Measurements from ENCODE around the gene CHRM2. TPM values are rescaled to one million over a fixed set of nuclear protein-coding genes. Genes with fewer than 3 reads are reported as not detected.

The CHRM2 gene
- total RNA-seq, 3 donors from 2014 or later = not detected

DNA sequence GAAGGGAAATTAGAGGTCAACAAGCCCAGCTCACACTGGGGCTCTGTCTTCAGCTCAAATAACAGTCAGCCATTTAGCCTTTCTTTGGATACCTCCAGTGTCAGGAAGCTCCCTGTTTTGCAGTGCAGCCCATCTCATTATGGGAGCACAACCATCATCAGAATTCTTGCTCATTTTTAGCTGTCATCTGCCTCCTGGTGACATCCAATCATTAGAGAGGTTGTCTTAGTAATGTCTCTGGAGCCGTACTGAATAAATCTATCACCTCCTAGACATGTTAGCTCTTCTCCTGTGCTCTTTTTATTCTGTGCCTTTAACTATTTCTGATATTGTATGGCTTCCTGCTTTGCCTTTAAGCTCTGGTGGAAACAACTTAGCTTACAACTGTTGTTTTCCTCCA lies 74.5 kb downstream of the CHRM2 start:
- H3K4me3 ChIP-seq = no peak overlapping the region
- no peak for DNase-seq (ENCODE audit: low spot score in 2 of 2)
- no peak for TF ChIP-seq POLR2A (IDR thresholded peaks at IDR 0.05)
- TF ChIP-seq, protein P1, sequence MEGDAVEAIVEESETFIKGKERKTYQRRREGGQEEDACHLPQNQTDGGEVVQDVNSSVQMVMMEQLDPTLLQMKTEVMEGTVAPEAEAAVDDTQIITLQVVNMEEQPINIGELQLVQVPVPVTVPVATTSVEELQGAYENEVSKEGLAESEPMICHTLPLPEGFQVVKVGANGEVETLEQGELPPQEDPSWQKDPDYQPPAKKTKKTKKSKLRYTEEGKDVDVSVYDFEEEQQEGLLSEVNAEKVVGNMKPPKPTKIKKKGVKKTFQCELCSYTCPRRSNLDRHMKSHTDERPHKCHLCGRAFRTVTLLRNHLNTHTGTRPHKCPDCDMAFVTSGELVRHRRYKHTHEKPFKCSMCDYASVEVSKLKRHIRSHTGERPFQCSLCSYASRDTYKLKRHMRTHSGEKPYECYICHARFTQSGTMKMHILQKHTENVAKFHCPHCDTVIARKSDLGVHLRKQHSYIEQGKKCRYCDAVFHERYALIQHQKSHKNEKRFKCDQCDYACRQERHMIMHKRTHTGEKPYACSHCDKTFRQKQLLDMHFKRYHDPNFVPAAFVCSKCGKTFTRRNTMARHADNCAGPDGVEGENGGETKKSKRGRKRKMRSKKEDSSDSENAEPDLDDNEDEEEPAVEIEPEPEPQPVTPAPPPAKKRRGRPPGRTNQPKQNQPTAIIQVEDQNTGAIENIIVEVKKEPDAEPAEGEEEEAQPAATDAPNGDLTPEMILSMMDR (IDR thresholded peaks at IDR 0.05) = no peak
- no peak for TF ChIP-seq POLR2AphosphoS5 (IDR thresholded peaks at IDR 0.05)
- no peaks in the 10 kb centered on the region for H3K9me3 ChIP-seq
- no peaks in the 10 kb centered on the region for H3K27me3 ChIP-seq
- intact Hi-C loops (cut with DNase I; ENCODE audit: low total_unique reads) = loop anchor here (5.0 kb wide), 1 partner anchor 309 kb away; no protein-coding TSS in a partner anchor
- H3K4me1 ChIP-seq = no peaks in the 10 kb centered on the region
- no peak overlapping the region for H3K27ac ChIP-seq
- no peaks in the 10 kb centered on the region for H3K36me3 ChIP-seq

DNA sequence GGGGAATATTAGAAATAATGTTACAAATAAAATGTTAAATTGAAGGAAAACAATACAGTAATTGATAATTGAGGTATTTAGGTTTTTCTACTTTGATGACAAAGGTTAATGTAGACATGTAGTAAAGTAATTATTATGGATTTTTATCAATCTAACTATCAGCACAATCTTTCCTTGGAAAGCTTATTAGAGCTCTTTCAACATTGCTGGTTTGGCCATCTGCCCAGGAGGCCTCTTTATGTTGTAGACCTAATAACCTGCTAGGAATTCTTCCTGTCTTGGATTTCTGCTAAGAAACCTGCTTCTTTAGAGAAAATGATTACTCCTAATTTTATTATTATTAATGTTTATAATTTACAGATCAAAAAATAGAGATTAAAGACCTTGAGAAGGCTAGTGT lies 78.9 kb downstream of the CHRM2 start:
- intact Hi-C loops (cut with DNase I; ENCODE audit: low total_unique reads) = no loop called here
- Histone ChIP-seq H3K36me3 (no peaks in the 10 kb centered on the region), H3K9me3 (no peaks in the 10 kb centered on the region), H3K27ac (no peak overlapping the region), H3K4me3 (no peak overlapping the region), H3K27me3 (no peaks in the 10 kb centered on the region), H3K4me1 (no peaks in the 10 kb centered on the region)
- TF ChIP-seq POLR2A (IDR thresholded peaks at IDR 0.05) (no peak), POLR2AphosphoS5 (IDR thresholded peaks at IDR 0.05) (no peak)
- TF ChIP-seq, protein P1 (IDR thresholded peaks at IDR 0.05) = no peak
- no peak for DNase-seq (ENCODE audit: low spot score in 2 of 2)

DNA sequence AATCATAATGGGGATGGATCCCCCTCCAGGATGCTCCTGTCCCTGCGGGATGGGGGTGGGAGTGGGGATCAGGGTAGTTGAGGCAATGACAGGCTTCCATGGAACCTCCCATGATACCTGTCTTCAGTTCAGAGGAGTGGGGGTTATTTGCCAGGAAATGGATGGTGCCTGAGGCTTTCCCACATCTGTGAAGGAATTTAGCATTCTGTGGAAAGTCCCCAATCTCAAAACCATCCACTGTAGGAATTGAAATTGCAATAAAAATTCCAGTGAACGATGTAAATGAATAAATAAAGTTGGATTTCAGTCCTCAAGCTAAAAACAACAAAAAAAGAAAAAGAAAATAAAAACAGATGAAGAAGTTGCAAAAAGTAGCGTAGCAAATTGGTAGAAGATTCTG lies 81.9 kb downstream of the CHRM2 start:
- no peak for DNase-seq (ENCODE audit: low spot score in 2 of 2)
- Histone ChIP-seq H3K4me1 (no peaks in the 10 kb centered on the region), H3K27me3 (no peaks in the 10 kb centered on the region), H3K36me3 (no peaks in the 10 kb centered on the region), H3K9me3 (no peaks in the 10 kb centered on the region), H3K4me3 (no peak overlapping the region), H3K27ac (no peak overlapping the region)
- no peak for TF ChIP-seq POLR2A (IDR thresholded peaks at IDR 0.05)
- TF ChIP-seq, protein P1 (IDR thresholded peaks at IDR 0.05) = no peak
- no peak for TF ChIP-seq POLR2AphosphoS5 (IDR thresholded peaks at IDR 0.05)
- intact Hi-C loops (cut with DNase I; ENCODE audit: low total_unique reads) = no loop called here

DNA sequence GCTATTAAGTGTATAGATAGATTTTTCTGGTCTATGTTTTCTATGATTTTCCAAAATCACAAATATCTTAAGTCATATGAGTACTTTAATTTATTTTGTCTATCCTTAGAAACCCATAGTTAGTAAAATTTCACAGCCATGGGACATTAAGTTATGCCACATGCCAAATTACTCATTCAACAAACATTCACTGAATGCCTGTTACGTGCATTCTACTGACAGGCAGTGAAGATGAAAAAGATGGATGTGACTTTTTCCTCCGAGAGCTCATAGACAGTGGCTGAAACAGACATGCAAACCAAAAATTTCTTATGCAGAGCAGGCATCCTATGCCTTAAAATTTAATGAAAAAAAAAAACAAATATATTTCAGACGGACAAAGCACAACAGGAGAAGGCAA lies 84.9 kb downstream of the CHRM2 start:
- no peaks in the 10 kb centered on the region for H3K4me1 ChIP-seq
- H3K27me3 ChIP-seq = no peaks in the 10 kb centered on the region
- intact Hi-C loops (cut with DNase I; ENCODE audit: low total_unique reads) = no loop called here
- DNase-seq (ENCODE audit: low spot score in 2 of 2) = no peak
- no peaks in the 10 kb centered on the region for H3K9me3 ChIP-seq
- H3K36me3 ChIP-seq = no peaks in the 10 kb centered on the region
- TF ChIP-seq, protein P1 (IDR thresholded peaks at IDR 0.05) = no peak
- TF ChIP-seq POLR2AphosphoS5 (IDR thresholded peaks at IDR 0.05) = no peak
- TF ChIP-seq POLR2A (IDR thresholded peaks at IDR 0.05) = no peak
- no peak overlapping the region for H3K4me3 ChIP-seq
- H3K27ac ChIP-seq = no peak overlapping the region

DNA sequence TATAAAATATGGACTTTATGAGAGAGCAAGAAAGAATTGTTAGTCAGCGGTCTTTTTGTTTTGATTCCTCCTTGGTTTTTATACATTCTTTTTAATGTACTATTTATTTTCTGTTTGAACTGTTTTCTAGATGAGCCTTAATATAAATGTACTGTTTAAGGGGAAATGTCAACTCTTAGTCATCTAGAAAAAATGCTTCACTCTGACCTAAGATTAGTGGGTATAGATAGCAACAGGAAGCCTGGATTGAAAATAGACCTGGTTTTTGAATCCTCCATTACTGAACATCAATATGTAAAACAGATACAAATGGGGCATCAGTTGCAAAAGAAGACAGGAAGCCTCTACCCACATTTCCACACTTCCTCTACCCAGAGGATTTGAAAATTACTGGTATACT lies 87.8 kb downstream of the CHRM2 start:
- Histone ChIP-seq H3K27me3 (no peaks in the 10 kb centered on the region), H3K4me3 (no peak overlapping the region), H3K4me1 (no peaks in the 10 kb centered on the region), H3K27ac (no peak overlapping the region), H3K36me3 (no peaks in the 10 kb centered on the region), H3K9me3 (no peaks in the 10 kb centered on the region)
- intact Hi-C loops (cut with DNase I; ENCODE audit: low total_unique reads) = no loop called here
- DNase-seq (ENCODE audit: low spot score in 2 of 2) = no peak
- no peak for TF ChIP-seq POLR2AphosphoS5 (IDR thresholded peaks at IDR 0.05)
- TF ChIP-seq, protein P1 (IDR thresholded peaks at IDR 0.05) = no peak
- TF ChIP-seq POLR2A (IDR thresholded peaks at IDR 0.05) = no peak
